IMR-90 (cell line): Measurements from ENCODE around the gene MAST3. TPM values are rescaled to one million over a fixed set of nuclear protein-coding genes. Genes with fewer than 3 reads are reported as not detected.
A peak's percentile ranks its signal among the peaks of the same experiment; 100 is the strongest.

ENCODE experiments used
- ATAC-seq: fragments of 200-7000 bp; cut with Tn5 transposase; 2 replicates; pipeline ENCODE4 v1.9.1; 2020; ENCODE audit warnings: low read depth, mild to moderate bottlenecking, moderate library complexity
- BruUV-seq: library from RNA; stranded (reverse); fragments of 400-500 nt; replicated peaks from 2 replicates; lab custom pipeline; 2021; lab: Mats Ljungman, UMichigan
- CTCF ChIA-PET: fragments of 300-600 bp; formaldehyde crosslinking; extraction: SDS; loops from one replicate; lab custom pipeline; 2021; ENCODE audit warnings: antibody characterized with exemption; lab: Yijun Ruan, JAX
- POLR2A ChIA-PET: fragments of 300-600 bp; sonication (Branson Sonifier 250); formaldehyde crosslinking; loops from one replicate; lab custom pipeline; 2022; ENCODE audit warnings: antibody characterized with exemption; ENCODE audit not compliant: unreplicated experiment; lab: Charles Lee
- DNase-seq: peaks from one replicate; pipeline ENCODE4 v3.0.0; 2013
- H2AFZ ChIP-seq: replicated peaks from 2 replicates; pipeline ENCODE3; 2013; ENCODE audit warnings: low read length, mild to moderate bottlenecking; ENCODE audit not compliant: poor library complexity
- H2AK5ac ChIP-seq: 2 replicates; pipeline ENCODE4 v1.6.1; 2013; ENCODE audit warnings: low read depth, low read length, inconsistent platforms
- H2AK9ac ChIP-seq: replicated peaks from 2 replicates; pipeline ENCODE3; 2013; ENCODE audit warnings: mild to moderate bottlenecking, low read depth, low read length, moderate library complexity; ENCODE audit not compliant: poor library complexity
- H2BK120ac ChIP-seq: 2 replicates; pipeline ENCODE4 v1.6.1; 2013; ENCODE audit warnings: low read depth, low read length, inconsistent platforms
- H2BK15ac ChIP-seq: 3 replicates; pipeline ENCODE4 v1.6.1; 2013; ENCODE audit warnings: low read depth, low read length, inconsistent platforms
- H2BK20ac ChIP-seq: 2 replicates; pipeline ENCODE4 v1.6.1; 2013; ENCODE audit warnings: low read depth, mild to moderate bottlenecking, inconsistent platforms, low read length, moderate library complexity
- H2BK5ac ChIP-seq: 2 replicates; pipeline ENCODE4 v1.6.1; 2013; ENCODE audit warnings: mild to moderate bottlenecking, low read depth, low read length, inconsistent platforms; ENCODE audit not compliant: poor library complexity, severe bottlenecking
- H3K14ac ChIP-seq: replicated peaks from 2 replicates; pipeline ENCODE4 v1.6.1; 2013; ENCODE audit warnings: low read depth, low read length, inconsistent platforms
- H3K18ac ChIP-seq: 2 replicates; pipeline ENCODE4 v1.6.1; 2013; ENCODE audit warnings: low read depth, low read length, control low read depth
- H3K23ac ChIP-seq: 2 replicates; pipeline ENCODE4 v1.6.1; 2013; ENCODE audit warnings: low read depth, low read length, inconsistent platforms
- H3K27ac ChIP-seq: 2 replicates; pipeline ENCODE4 v1.5.1; 2013; ENCODE audit warnings: mild to moderate bottlenecking, control low read depth, low read length; ENCODE audit not compliant: insufficient read depth
- H3K27me3 ChIP-seq: 2 replicates; pipeline ENCODE4 v1.6.1; 2013; ENCODE audit warnings: low read length; ENCODE audit not compliant: control insufficient read depth, insufficient read depth
- H3K36me3 ChIP-seq: 2 replicates; pipeline ENCODE4 v1.6.1; 2013; ENCODE audit warnings: low read length, mixed read lengths; ENCODE audit not compliant: control insufficient read depth, insufficient read depth
- H3K4ac ChIP-seq: 2 replicates; pipeline ENCODE4 v1.6.1; 2013; ENCODE audit warnings: low read depth, low read length, inconsistent platforms
- H3K4me1 ChIP-seq: 2 replicates; pipeline ENCODE4 v1.6.1; 2013; ENCODE audit warnings: low read length, mixed read lengths; ENCODE audit not compliant: control insufficient read depth, insufficient read depth
- H3K4me2 ChIP-seq: 2 replicates; pipeline ENCODE4 v1.6.1; 2013; ENCODE audit warnings: low read depth, mild to moderate bottlenecking, control low read depth, low read length, moderate library complexity
- H3K4me3 ChIP-seq: 2 replicates; pipeline ENCODE4 v1.5.1; 2013; ENCODE audit warnings: low read depth, mild to moderate bottlenecking, control low read depth, low read length, moderate library complexity; ENCODE audit not compliant: insufficient read depth
- H3K56ac ChIP-seq: 2 replicates; pipeline ENCODE4 v1.6.1; 2013; ENCODE audit warnings: low read length, inconsistent platforms; ENCODE audit not compliant: insufficient read depth; ENCODE audit errors: extremely low read depth
- H3K79me1 ChIP-seq, 2 experiments: 2 replicates each; pipeline ENCODE4 v1.6.1; 2013; ENCODE audit warnings: low read length in 2 of 2, inconsistent platforms in 1 of 2, low read depth in 1 of 2
- H3K9ac ChIP-seq: 2 replicates; pipeline ENCODE4 v1.6.1; 2013; ENCODE audit warnings: low read depth, low read length, control low read depth
- H3K9me1 ChIP-seq: 2 replicates; pipeline ENCODE4 v1.6.1; 2013; ENCODE audit warnings: low read length, inconsistent platforms; ENCODE audit not compliant: insufficient read depth
- H3K9me3 ChIP-seq: 2 replicates; pipeline ENCODE4 v1.6.1; 2013; ENCODE audit warnings: low read length; ENCODE audit not compliant: control insufficient read depth, insufficient read depth
- H4K20me1 ChIP-seq: 2 replicates; pipeline ENCODE4 v1.6.1; 2013; ENCODE audit warnings: low read length, inconsistent platforms; ENCODE audit not compliant: insufficient read depth
- H4K5ac ChIP-seq: 2 replicates; pipeline ENCODE4 v1.6.1; 2013; ENCODE audit warnings: mild to moderate bottlenecking, low read depth, low read length, control low read depth
- H4K8ac ChIP-seq, 2 experiments: 2 replicates each; pipeline ENCODE4 v1.6.1; 2013; ENCODE audit warnings: low read depth in 2 of 2, low read length in 2 of 2, control low read depth in 1 of 2, inconsistent platforms in 1 of 2
- H4K91ac ChIP-seq: 2 replicates; pipeline ENCODE4 v1.6.1; 2013; ENCODE audit warnings: low read depth, low read length, inconsistent platforms; ENCODE audit not compliant: insufficient read depth
- BHLHE40 ChIP-seq: fragments of 150-350 bp; IDR thresholded peaks from 2 replicates; pipeline ENCODE4 v1.6.1; 2016; ENCODE audit warnings: mild to moderate bottlenecking, low read depth, low read length
- CEBPB ChIP-seq: IDR thresholded peaks from 2 replicates; pipeline ENCODE4 v1.6.1; 2012; ENCODE audit warnings: low read depth, low read length, improper control_type of control experiment
- FOS ChIP-seq: fragments of 150-350 bp; IDR thresholded peaks from 2 replicates; pipeline ENCODE4 v1.6.1; 2016; ENCODE audit warnings: low read depth, low read length
- MAFK ChIP-seq: IDR thresholded peaks from 2 replicates; pipeline ENCODE4 v1.6.1; 2012; ENCODE audit warnings: low read depth, low read length, improper control_type of control experiment
- MAZ ChIP-seq: IDR thresholded peaks from 2 replicates; pipeline ENCODE4 v1.6.1; 2012; ENCODE audit warnings: low read depth, mild to moderate bottlenecking, low read length, improper control_type of control experiment, moderate library complexity, borderline replicate concordance
- NFE2L2 ChIP-seq: fragments of 150-350 bp; IDR thresholded peaks from 2 replicates; pipeline ENCODE4 v1.6.1; 2016; ENCODE audit warnings: low read depth, mild to moderate bottlenecking, low read length
- POLR2A ChIP-seq: IDR thresholded peaks from 2 replicates; pipeline ENCODE4 v1.6.1; 2012; ENCODE audit warnings: mild to moderate bottlenecking, low read depth, low read length
- RAD21 ChIP-seq: IDR thresholded peaks from 2 replicates; pipeline ENCODE4 v1.6.1; 2012; ENCODE audit warnings: low read length, improper control_type of control experiment
- RCOR1 ChIP-seq: IDR thresholded peaks from 2 replicates; pipeline ENCODE4 v1.6.1; 2012; ENCODE audit warnings: mild to moderate bottlenecking, low read length, improper control_type of control experiment; ENCODE audit not compliant: insufficient replicate concordance
- RFX5 ChIP-seq: IDR thresholded peaks from 2 replicates; pipeline ENCODE4 v1.8.0; 2012; ENCODE audit warnings: low read depth, mild to moderate bottlenecking, low read length, moderate library complexity
- SMC3 ChIP-seq: fragments of 150-350 bp; IDR thresholded peaks from 2 replicates; pipeline ENCODE4 v1.6.1; 2016; ENCODE audit warnings: low read depth, mild to moderate bottlenecking, antibody characterized with exemption, low read length, moderate library complexity
- WGBS, 2 experiments: methylation state at CpG; one replicate each; pipeline versions ENCODE4 v1.1.5 to v1.1.7; 2013; ENCODE audit warnings: missing lambda C conversion rate in 2 of 2; ENCODE audit not compliant: insufficient read length in 1 of 2; ENCODE audit errors: extremely low coverage in 2 of 2; 5-methylcytosine and 5-hydroxymethylcytosine counted together
- dilution Hi-C: fragments of 300-500 bp; cut with HindIII; formaldehyde crosslinking; loops from one replicate; pipeline ENCODE4 v1.14.3; 2018; ENCODE audit warnings: low sequenced_read_pairs; ENCODE audit not compliant: unreplicated experiment
- in situ Hi-C: fragments of 300-500 bp; cut with MboI; formaldehyde crosslinking; loops from 3 replicates; pipeline ENCODE4 v1.14.3; 2019; ENCODE audit warnings: low sequenced_read_pairs, inconsistent platforms, mixed read lengths
- intact Hi-C: fragments of 100-400 bp; cut with micrococcal nuclease; formaldehyde crosslinking; loops from 2 replicates; pipeline ENCODE4 v1.10.0; 2022
- polyA plus RNA-seq, 3 experiments: library from polyadenylated mRNA; depleted of rRNA; stranded (reverse); fragments of >200 nt; gene quantifications; 2 replicates each; pipeline ENCODE4 v1.2.3, GENCODE V29; 2012; ENCODE audit warnings: low replicate concordance in 1 of 3
- total RNA-seq: library from RNA; depleted of rRNA; stranded (reverse); fragments of >200 nt; gene quantifications from 2 replicates; pipeline ENCODE4 v1.2.3, GENCODE V29; 2012
- TF ChIP-seq, protein P1 (sequence below): conservative IDR thresholded peaks from 2 replicates; pipeline ENCODE4 v1.5.1; 2012; ENCODE audit warnings: mild to moderate bottlenecking, low read depth, low read length, improper control_type of control experiment
- TF ChIP-seq, protein P2 (sequence below): fragments of 150-350 bp; IDR thresholded peaks from 2 replicates; pipeline ENCODE4 v1.6.1; 2016; ENCODE audit warnings: low read depth, mild to moderate bottlenecking, low read length, moderate library complexity, borderline replicate concordance

The MAST3 gene
- total and polyA plus RNA-seq, 2 of the 4 experiments (the other 2 are of a cell fraction) = 1.3 to 4.3 TPM

DNA sequence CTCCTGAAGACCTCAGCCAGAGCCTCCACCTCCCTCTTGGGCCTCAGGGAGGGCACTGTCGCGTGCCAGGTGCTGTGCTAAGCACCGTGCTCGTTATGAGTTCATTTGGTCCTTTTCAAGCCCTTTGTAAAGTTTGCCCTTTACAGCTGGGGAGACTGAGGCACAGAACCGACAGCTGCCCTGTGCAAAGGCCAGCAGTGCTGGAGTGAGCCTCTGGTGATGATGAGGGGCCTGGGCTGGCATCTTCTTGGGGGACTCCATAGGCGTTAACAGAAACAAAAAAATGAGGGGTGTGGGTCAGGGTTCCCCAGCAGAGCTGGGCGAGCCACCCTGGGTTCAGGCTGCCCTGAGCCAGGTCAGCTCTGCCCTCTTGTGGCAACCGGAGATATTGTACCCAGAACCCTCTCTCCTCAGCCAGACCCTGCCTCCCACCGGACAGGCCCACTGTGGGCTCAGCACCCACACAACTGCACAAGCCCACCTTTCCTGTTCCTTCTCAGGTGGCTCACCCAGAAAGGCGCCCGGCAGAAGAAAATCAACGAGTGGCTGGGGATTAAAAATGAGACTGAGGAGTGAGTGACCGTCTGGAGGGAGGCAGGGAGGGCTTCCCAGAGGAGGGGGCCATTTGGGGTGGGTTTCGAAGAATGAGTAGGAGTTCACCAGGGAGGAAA, 70.5 kb downstream of the MAST3 start:
- BruUV-seq = no TSS peak
- Histone ChIP-seq H2AK5ac (no peak overlapping the region), H2BK20ac (no peak overlapping the region), H3K4me2 (no peak overlapping the region), H3K9ac (no peak overlapping the region), H3K27me3 (no peaks in the 10 kb centered on the region), H3K4ac (no peak overlapping the region), H2BK120ac (no peak overlapping the region), H2BK15ac (no peak overlapping the region), H3K56ac (no peak overlapping the region), H3K4me3 (no peak overlapping the region), H2BK5ac (no peak overlapping the region), H3K23ac (no peak overlapping the region), H3K14ac (no peak overlapping the region), H3K79me1 (no peaks in the 10 kb centered on the region), H2AFZ (peak overlapping the region; percentile 1), H3K9me1 (no peaks in the 10 kb centered on the region), H4K91ac (no peak overlapping the region), H4K8ac (no peak overlapping the region), H3K27ac (no peak overlapping the region), H4K20me1 (no peaks in the 10 kb centered on the region), H4K5ac (no peak overlapping the region), H3K9me3 (no peaks in the 10 kb centered on the region), H2AK9ac (no peak overlapping the region), H3K4me1 (no peaks in the 10 kb centered on the region), H3K36me3 (peaks cover 37% of the 10 kb centered on the region), H3K18ac (no peak overlapping the region)
- ATAC-seq (peak; percentile 93), DNase-seq (peak; percentile 16)
- POLR2A ChIA-PET = no interaction called here
- 70% methylated on average over 2 of the region's 14 CpGs; no CpG with 5 or more reads in 1 of the 2 experiments for WGBS, 2 experiments
- CTCF ChIA-PET = interaction anchor here (0.7 to 1.0 kb wide), 2 partner anchors 9 to 16 kb away, joined by 3 to 4 read pairs; no protein-coding TSS in a partner anchor
- intact Hi-C loops (loop anchor here (1.0 kb wide), 1 partner anchor 55 kb away; no protein-coding TSS in a partner anchor), in situ Hi-C loops (no loop called here), dilution Hi-C loops (no loop called here)
- TF ChIP-seq RCOR1 = no peak
- TF ChIP-seq BHLHE40 = no peak
- no peak for TF ChIP-seq RFX5
- peak; percentile 66 for TF ChIP-seq RAD21
- TF ChIP-seq CEBPB = no peak
- TF ChIP-seq, protein P1, sequence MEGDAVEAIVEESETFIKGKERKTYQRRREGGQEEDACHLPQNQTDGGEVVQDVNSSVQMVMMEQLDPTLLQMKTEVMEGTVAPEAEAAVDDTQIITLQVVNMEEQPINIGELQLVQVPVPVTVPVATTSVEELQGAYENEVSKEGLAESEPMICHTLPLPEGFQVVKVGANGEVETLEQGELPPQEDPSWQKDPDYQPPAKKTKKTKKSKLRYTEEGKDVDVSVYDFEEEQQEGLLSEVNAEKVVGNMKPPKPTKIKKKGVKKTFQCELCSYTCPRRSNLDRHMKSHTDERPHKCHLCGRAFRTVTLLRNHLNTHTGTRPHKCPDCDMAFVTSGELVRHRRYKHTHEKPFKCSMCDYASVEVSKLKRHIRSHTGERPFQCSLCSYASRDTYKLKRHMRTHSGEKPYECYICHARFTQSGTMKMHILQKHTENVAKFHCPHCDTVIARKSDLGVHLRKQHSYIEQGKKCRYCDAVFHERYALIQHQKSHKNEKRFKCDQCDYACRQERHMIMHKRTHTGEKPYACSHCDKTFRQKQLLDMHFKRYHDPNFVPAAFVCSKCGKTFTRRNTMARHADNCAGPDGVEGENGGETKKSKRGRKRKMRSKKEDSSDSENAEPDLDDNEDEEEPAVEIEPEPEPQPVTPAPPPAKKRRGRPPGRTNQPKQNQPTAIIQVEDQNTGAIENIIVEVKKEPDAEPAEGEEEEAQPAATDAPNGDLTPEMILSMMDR = peak; percentile 65
- no peak for TF ChIP-seq MAFK
- no peak for TF ChIP-seq FOS
- TF ChIP-seq, protein P2, sequence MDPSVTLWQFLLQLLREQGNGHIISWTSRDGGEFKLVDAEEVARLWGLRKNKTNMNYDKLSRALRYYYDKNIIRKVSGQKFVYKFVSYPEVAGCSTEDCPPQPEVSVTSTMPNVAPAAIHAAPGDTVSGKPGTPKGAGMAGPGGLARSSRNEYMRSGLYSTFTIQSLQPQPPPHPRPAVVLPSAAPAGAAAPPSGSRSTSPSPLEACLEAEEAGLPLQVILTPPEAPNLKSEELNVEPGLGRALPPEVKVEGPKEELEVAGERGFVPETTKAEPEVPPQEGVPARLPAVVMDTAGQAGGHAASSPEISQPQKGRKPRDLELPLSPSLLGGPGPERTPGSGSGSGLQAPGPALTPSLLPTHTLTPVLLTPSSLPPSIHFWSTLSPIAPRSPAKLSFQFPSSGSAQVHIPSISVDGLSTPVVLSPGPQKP = no peak
- TF ChIP-seq SMC3 = peak; percentile 70
- no peak for TF ChIP-seq NFE2L2
- TF ChIP-seq MAZ = no peak
- TF ChIP-seq POLR2A = no peak
